A549 treated with AZD9567 at 1 μM for 4 hours (cell line): Measurements from ENCODE around the gene SLC24A1. TPM values are rescaled to one million over a fixed set of nuclear protein-coding genes. Genes with fewer than 3 reads are reported as not detected.

ENCODE experiments used
- total RNA-seq: library from RNA; stranded (reverse); fragments of 200-300 nt; extraction: Qiagen RNA extraction; gene quantifications from 5 replicates; pipeline ENCODE4 v1.2.3, GENCODE V29; 2022; ENCODE audit not compliant: insufficient read depth

Gene SLC24A1
- 1.9 to 3.9 TPM (median 3.0 TPM) in 5 replicates for total RNA-seq

GRCh38 chr15:65621638-65622037, at the start of gene SLC24A1:
TSS of gene SLC24A1 (plus strand) at chr15:65621938. CDS start at chr15:65624081, 2,143 bp downstream.

GRCh38 chr15:65610871-65611718, 10.6 kb upstream of the SLC24A1 start, which contains the start of gene INTS14:
TSS of gene INTS14 (minus strand) at chr15:65611131. CDS start at chr15:65607380, 3,751 bp downstream.

Other genes starting within 250 kb of the SLC24A1 start
- gene IGDCC3, start 243.9 kb upstream of the SLC24A1 start, total RNA-seq = 0.08 to 0.33 TPM (median 0.12 TPM) in 4 of 5 replicates, not detected in the other
- 1.5 to 3.0 TPM (median 2.0 TPM) in 5 replicates for gene IGDCC4, start 199.0 kb upstream of the SLC24A1 start, total RNA-seq
- 22.8 to 30.3 TPM (median 26.7 TPM) in 5 replicates for gene DPP8, start 104.2 kb upstream of the SLC24A1 start, total RNA-seq
- gene HACD3, start 91.5 kb upstream of the SLC24A1 start, total RNA-seq = 127 to 151 TPM (median 139 TPM) in 5 replicates
- gene INTS14, start 10.8 kb upstream of the SLC24A1 start, total RNA-seq = 38.3 to 59.2 TPM (median 40.1 TPM) in 5 replicates
- 6.1 to 7.4 TPM (median 6.5 TPM) in 5 replicates for gene DENND4A, start 170.4 kb downstream of the SLC24A1 start, total RNA-seq
- gene RAB11A, start 247.6 kb downstream of the SLC24A1 start, total RNA-seq = 254 to 316 TPM (median 294 TPM) in 5 replicates